SU-DHL-6 (cell line): ENCODE measurements around the gene CGB2.
"Not testable (repeated sequence)": the region's sequence is repeated elsewhere in the genome, so short reads cannot be mapped to it uniquely, and the experiment has no call there.

Experiments
- EZH2phosphoT487 ChIP-seq: fragments of 200-600 bp; sonication (generic), shearing (Covaris generic); conservative IDR thresholded peaks from 2 replicates; pipeline ENCODE4 v1.6.1; 2018; ENCODE audit warnings: mild to moderate bottlenecking, antibody characterized with exemption, low read length, moderate library complexity, mixed read lengths
- TF ChIP-seq, protein P1 (sequence below): fragments of 200-600 bp; sonication (generic); IDR thresholded peaks from one replicate; pipeline ENCODE4 v1.5.1; 2017; ENCODE audit warnings: antibody characterized with exemption, mild to moderate bottlenecking, low read length, moderate library complexity; ENCODE audit not compliant: insufficient read depth, poor library complexity, severe bottlenecking

DNA sequence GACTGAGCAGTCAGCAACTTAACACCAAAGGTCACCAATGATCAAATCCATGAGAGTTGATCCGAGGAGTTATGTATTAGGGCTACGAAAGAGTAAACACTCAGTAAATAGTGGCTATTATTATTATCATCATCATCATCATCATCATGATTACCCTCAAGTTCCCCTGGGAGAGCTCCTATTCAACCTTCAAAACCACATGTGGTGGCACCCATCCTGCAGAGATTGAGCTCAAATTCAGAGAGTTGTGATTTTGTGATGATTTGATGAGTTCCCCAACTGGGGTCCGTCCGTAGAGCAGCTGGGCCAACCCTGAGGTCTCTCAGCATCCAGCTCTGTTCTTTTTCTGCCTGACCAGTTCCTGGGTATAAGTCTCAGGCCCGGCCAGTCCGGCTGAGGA is 6.6 kb upstream of the CGB2 start:
- TF ChIP-seq, protein P1, sequence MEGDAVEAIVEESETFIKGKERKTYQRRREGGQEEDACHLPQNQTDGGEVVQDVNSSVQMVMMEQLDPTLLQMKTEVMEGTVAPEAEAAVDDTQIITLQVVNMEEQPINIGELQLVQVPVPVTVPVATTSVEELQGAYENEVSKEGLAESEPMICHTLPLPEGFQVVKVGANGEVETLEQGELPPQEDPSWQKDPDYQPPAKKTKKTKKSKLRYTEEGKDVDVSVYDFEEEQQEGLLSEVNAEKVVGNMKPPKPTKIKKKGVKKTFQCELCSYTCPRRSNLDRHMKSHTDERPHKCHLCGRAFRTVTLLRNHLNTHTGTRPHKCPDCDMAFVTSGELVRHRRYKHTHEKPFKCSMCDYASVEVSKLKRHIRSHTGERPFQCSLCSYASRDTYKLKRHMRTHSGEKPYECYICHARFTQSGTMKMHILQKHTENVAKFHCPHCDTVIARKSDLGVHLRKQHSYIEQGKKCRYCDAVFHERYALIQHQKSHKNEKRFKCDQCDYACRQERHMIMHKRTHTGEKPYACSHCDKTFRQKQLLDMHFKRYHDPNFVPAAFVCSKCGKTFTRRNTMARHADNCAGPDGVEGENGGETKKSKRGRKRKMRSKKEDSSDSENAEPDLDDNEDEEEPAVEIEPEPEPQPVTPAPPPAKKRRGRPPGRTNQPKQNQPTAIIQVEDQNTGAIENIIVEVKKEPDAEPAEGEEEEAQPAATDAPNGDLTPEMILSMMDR: not testable (repeated sequence)
- not testable (repeated sequence) for TF ChIP-seq EZH2phosphoT487
